ENCODE measurements around the gene ADIPOQ.

GRCh38 chr3:186807231-186807630, 35.3 kb upstream of the ADIPOQ start:
- no peak for TF ChIP-seq EP300 (IDR thresholded peaks at IDR 0.05)
- no peak for TF ChIP-seq POLR2A (IDR thresholded peaks at IDR 0.05)

Data from sigmoid colon (tissue), 4 donors.